Cardiac septum (tissue), 1 donor: Measurements from ENCODE around the gene DAGLB. TPM values are rescaled to one million over a fixed set of nuclear protein-coding genes. Genes with fewer than 3 reads are reported as not detected.
"Not testable (repeated sequence)": the region's sequence is repeated elsewhere in the genome, so short reads cannot be mapped to it uniquely, and the experiment has no call there.

Experiments used
- DNase-seq: peaks from one replicate; pipeline ENCODE4 v3.0.0-alpha.2; 2020; ENCODE audit warnings: low spot score
- intact Hi-C: fragments of 100-400 bp; cut with DNase I; formaldehyde crosslinking; loops from one replicate; pipeline ENCODE4 v1.14.0; 2022
- total RNA-seq: library from RNA; stranded (reverse); fragmentation: NEBNext Ultra II Directional; extraction: Animal tissue kit (Norgen Biotek cat#: 25700); gene quantifications from one replicate; pipeline ENCODE4 v1.2.1, GENCODE V29; 2021
- donor health status: DM: no; HTN: no; CAD: no.

The DAGLB gene
- total RNA-seq, 1 donor from 2014 or later, result 7.3 TPM

- DNase-seq, result no peak
- intact Hi-C loops, result no loop called here
Observed at GRCh38 chr7:6406121-6406520, 41.6 kb downstream of the DAGLB start.

GRCh38 chr7:6403907-6404306, 43.8 kb downstream of the DAGLB start:
- DNase-seq, result peak; percentile 65
- intact Hi-C loops, result no loop called here

DNA sequence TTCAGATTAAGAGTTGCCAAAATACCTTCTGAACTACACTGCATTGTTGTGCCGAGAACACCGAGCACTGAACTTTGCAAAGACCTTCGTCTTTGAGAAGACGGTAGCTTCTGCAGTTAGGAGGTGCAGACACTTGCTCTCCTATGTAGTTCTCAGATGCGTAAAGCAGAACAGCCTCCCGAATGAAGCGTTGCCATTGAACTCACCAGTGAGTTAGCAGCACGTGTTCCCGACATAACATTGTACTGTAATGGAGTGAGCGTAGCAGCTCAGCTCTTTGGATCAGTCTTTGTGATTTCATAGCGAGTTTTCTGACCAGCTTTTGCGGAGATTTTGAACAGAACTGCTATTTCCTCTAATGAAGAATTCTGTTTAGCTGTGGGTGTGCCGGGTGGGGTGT, 45.0 kb downstream of the DAGLB start:
- DNase-seq, result no peak
- intact Hi-C loops, result no loop called here

GRCh38 chr7:6402041-6402440, 45.7 kb downstream of the DAGLB start:
- intact Hi-C loops, result no loop called here
- DNase-seq, result no peak

GRCh38 chr7:6401536-6401935, 46.2 kb downstream of the DAGLB start:
- intact Hi-C loops, result no loop called here
- no peak for DNase-seq

DNA sequence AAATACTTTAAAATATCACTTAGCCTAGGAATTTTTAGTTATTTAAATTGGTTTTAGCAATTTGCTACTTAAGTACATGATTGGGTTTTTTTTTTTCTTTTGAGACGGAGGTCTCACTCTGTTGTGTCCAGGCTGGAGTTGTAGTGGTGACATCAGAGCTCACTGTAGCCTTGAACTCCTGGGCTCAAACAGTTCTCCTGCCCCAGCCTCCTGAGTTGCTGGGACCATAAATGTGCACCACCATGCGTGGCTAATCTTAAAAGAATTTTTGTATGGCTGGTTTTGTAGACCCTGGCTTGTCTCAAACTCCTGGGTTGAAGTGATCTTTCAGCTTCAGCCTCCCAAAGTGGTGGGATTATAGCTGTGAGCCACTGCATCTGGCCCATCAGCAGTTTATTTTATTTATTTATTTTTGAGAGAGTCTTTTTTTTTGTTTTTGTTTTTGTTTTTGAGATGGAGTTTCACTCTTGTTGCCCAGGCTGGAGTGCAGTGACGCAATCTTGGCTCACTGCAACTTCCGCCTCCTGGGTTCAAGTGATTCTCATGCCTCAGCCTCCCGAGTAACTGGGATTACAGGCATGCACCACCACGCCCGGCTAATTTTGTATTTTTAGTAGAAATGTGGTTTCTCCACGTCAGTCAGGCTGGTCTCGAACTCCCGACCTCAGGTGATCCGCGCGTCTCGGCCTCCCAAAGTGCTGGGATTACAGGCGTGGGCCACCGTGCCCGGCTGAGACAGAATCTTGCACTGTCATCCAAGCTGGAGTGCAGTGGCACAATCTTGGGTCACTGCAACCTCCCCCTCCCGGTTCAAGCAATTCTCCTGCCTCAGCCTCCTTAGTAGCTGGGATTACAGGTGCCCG, 47.3 kb downstream of the DAGLB start:
- intact Hi-C loops, DNase-seq: not testable (repeated sequence)

DNA sequence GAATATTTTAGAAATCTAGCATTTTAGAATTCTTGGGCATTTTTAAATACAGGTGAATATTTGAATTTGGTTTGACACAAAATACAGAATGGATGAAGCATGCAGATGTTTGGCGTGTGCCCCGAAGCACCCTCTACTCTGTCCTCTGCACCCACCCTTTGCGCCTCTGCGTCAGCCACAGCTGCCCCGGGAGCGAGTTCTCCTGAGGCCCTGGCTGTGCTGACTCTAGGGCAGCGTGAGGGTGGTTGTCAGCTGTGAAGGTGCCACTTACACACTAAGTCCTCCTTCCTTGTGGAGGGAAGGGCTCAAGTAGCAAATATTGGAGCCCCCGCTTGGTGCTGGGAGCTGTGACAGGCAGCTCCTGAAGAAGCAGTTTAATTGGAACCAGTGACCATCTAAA, 48.4 kb downstream of the DAGLB start:
- no peak for DNase-seq

DNA sequence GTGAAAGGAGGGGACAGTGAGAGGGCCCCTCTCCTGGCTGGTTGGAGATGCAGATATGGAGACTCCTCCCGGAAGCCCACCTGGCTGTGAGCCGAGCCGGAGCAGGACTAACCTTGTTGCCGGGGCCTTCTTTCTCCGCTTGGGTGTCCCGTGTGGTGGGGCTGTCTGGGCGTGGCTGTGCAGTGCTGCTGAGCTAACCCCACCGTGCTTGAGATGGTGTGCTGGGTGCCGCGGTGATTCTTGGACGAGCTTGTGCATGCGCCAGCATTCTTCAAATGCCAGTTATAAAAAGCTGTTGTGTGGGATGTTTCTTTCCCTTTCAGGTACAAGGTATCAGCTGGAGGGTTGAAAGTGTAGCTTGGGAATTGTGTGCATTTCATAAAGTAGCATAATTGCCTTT, 48.8 kb downstream of the DAGLB start:
- intact Hi-C loops, result no loop called here
- DNase-seq, result no peak

More for the DNA sequence above, 48.4 kb downstream of the DAGLB start:
- intact Hi-C loops, result no loop called here

DNA sequence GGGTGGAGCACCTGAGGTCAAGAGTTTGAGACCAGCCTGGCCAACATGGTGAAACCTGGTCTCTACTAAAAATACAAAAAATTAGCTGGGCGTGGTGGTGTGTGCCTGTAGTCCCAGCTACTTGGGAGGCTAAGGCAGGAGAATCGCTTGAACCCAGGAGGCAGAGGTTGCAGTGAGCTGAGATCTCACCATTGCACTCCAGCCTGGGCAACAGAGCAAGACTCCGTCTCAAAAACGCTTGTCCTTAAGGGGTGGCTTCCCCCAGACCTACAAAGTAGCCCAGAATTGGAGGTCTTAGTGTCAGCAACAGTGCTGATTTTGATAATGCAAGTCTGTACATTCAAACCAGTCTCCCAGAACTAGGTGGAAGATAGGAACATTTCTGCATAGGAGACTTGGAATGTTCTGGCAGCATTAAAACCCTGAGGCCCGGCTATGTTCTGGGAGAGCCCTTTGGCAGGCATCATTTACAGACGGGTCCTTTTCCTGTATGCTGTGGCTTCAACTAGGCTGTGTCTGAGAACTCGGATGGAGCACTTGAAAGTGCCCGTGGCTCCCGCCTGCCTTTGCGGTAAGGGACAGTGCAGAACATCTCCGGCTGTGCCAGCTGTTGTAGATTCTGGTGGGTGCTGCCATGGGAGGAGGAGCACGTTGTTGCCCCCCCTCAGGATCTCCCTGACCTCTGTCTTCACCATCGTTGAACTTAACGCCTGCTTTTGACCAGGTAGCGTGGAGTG, 49.8 kb downstream of the DAGLB start:
- intact Hi-C loops, DNase-seq: not testable (repeated sequence)

GRCh38 chr7:6395898-6396595, 51.7 kb downstream of the DAGLB start:
- DNase-seq, result peak; percentile 77
- intact Hi-C loops, result no loop called here

- DNase-seq, result no peak
- intact Hi-C loops, result loop anchor here (5.0 kb wide), 1 partner anchor 43 kb away; no protein-coding TSS in a partner anchor
Observed at GRCh38 chr7:6394114-6394513, 53.6 kb downstream of the DAGLB start.

DNA sequence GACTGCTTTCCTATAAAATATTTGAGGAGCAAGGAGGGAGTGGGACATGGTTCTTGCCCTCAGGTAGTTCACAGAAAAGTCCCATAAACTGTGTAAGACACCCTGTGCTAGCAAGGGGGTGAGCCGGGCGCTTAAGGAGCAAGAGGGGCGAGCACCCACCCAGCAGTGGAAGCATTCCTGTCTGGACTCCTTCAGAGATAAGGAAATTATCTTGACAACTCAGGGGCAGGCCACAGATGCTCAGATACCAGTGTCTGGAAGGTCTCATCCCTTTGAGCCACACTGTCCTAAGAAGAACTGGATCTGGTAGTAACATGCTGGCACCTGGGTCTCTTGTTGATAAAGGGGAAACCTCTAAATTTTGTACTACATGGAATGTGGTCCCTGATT, 54.1 kb downstream of the DAGLB start:
- intact Hi-C loops, result loop anchor here (5.0 kb wide), 1 partner anchor 44 kb away; no protein-coding TSS in a partner anchor
- DNase-seq, result peak; percentile 38

- intact Hi-C loops, result loop anchor here (5.0 kb wide), 1 partner anchor 44 kb away; no protein-coding TSS in a partner anchor
- peak; percentile 84 for DNase-seq
Observed at GRCh38 chr7:6392712-6393666, 54.8 kb downstream of the DAGLB start.

DNA sequence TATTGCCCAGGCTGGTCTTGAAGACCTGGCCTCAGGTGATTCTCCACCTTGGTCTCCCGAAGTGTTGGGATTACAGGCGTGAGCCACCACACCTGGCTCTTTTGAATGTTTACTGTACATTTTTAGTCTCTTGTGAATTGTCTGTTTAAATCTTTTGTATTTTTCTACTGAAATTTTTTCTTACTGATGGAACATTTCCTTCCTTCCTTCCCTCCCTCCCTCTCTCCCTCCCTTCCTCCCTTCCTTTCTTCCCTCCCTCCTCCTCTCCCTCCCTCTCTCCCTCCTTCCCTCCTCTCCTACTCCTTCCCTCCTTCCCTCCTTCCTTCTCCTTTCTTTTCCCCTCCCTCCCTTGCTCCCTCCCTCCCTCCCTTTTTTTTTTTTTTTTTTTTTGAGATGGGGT, 58.0 kb downstream of the DAGLB start:
- intact Hi-C loops, result loop anchor here (5.0 kb wide), 1 partner anchor 48 kb away; no protein-coding TSS in a partner anchor
- DNase-seq, result no peak

- no peak for DNase-seq
- intact Hi-C loops, result no loop called here
Observed at GRCh38 chr7:6387734-6388294, 59.9 kb downstream of the DAGLB start.

DNA sequence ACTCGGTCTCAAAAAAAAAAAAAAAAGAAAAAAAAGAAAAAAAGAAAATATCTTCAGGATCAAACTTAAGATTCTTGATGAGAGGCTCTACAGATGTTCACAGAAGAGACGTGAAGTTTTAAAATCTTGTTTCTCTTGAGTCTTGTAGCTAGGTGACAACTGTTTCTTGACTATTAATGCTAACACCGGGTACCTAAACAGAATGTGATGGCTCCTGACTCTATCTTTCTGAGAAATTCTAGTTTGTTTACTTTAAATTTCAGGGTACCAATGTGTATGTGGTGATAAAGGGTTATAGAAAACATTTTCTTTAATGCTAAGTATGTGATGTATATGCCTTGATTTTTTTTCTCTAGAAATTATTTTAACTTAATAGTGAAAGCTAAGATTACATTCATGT, 61.0 kb downstream of the DAGLB start:
- DNase-seq, result no peak
- intact Hi-C loops, result no loop called here

DNA sequence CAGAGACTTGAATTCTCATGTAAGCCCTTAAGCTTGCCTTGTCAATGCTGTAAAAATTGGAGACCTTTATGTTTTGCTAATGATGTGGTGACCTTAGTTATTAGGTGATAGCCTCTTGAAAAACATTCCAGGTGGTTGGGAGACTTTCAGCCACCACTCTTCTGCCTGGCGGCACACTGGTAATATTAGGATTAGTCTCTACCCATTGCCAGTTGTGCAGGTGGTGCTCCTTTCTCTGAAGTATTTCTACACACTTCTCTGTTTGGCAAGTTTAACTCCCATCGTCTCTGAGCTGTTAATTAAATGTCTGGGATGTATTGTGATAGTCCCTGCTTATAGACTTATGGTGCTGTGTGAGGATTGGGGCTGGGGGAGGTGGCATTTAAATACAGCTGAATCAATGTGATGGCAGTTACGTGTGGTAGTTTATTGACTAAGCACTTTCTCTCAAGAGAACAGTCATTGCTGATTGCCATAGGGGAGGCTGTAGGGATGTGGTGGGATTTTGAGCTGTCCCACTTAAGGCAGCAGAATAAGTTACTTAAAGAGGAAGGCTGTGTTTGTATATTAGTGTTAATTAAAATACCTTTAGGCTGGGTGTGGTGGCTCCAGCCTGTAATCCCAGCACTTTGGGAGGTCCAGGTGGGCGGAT, 61.7 kb downstream of the DAGLB start:
- intact Hi-C loops, result no loop called here

DNA sequence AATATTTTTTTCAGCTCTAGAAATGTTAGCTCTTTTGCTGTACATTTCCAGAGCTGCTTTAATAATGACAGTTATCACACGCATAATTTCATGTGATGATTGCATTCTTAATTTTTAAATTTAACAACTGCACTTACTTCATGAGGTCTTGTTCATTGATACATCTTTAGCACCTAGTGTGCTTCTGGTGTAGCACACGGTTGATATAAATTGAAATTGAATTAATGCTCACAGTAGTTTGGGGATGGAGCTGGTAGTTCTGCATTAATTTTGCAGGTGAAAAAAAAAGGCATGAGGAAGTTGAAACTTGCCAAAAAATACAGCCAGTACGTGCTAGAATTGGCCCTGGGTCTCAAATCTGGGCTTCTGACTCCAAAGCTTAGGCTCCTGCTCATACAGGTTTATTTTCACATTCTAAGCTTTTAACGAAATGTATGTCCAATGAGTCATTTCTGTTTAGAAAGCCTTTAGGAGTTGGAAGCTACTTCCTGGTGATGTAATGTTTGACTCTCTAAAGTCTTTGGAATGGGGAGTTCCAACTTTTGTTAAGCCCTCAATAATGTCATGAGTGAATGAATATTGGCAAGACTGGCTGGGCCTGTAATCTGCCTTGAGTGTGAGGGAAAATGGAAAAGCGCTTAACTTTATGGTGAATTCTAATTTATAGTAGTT, 62.5 kb downstream of the DAGLB start:
- DNase-seq, result no peak
- intact Hi-C loops, result no loop called here

More for the DNA sequence above, 61.7 kb downstream of the DAGLB start:
- DNase-seq, result no peak
